Measurements from ENCODE around the gene HOXC9.

HOXC9 gene

DNA sequence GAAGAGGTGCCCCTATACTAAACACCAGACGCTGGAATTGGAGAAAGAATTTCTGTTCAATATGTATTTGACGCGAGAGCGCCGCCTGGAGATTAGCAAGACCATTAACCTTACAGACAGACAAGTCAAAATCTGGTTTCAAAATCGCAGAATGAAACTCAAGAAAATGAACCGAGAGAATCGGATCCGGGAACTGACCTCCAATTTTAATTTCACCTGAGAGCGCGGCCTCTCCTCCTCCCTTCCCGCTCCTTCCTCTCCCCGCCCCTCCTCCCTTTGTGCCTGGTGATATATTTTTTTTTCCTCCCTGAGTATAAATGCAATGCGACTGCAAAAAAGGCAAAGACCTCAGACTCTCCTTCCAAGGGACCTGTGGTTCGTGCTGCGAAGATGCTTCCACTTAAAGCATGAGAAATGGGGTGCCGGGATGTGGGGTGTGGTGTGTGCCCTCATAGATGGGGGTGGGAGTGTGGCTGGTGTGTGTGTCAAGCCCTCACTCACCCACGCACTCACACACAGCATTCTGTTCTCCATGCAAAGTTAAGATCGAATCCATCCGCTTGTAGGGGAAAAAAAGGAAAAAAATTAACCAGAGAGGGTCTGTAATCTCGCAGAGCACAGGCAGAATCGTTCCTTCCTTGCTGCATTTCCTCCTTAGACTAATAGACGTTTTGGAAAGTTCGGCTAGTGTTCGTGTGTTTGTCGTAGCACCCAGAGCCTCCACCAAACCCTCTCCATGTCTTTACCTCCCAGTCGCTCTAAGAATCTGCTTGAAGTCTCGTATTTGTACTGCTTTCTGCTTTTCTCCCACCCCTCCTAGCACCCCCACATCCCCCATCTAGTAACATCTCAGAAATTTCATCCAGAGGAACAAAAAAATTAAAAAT lies 10.5 kb upstream of the HOXC9 start:
- FAIRE-seq = peak; percentile 91

DNA sequence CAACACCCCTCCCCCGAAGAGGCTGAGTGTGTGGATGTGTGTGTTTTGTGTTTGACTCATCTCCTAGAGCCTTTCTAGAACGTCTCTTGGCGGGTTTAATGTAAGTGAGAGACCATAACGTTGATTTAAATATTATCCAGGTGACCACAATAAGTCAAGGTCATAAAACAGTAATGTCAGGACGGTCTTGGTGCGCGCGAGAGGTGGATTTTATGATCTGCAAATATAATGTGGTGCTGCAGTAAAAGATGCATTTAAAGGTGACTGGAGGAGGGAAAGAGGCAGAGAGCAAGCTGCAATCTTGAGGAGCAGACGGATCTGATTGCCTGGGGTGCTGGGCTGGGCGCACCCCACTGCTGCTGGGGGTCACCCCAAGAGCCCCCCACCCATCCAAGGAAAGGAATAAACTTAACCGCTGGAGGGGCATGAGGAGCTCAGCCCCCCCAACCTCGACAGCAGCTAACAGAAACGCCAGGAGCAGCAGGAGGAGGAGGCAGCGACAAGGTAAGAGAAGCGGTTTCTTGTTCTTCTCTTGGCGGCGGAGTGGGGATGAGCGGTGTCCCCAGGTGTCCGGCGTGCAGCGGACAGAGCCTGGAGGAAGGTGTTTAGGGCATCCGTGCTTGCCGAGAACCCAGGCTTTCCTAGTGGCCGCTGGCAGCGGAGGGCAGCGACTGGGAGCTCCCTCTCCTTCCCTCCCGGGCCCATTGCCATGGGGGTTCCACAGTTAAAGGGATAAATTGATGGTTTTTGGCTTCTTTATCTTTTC lies 9.5 kb upstream of the HOXC9 start:
- FAIRE-seq = no peak

DNA sequence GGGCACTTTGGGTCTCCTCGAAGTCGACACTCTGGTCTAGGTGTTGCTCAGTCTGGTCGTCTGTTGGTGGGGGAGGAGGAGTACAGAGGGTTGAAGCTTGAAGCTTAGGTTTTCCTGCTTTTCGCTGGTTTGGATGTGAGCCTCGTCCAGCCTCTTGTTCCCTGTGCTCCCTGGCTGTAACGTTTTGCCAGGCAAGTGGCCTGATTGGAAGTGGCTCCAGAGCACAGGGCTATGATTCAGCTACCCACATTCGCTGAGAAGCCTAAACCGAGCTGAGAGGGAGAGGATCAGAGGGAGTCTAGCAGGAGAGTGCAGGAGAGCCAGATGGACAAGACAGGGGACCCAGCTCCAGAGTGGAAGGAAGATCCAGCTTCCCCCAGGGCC lies 8.9 kb upstream of the HOXC9 start:
- FAIRE-seq = no peak

DNA sequence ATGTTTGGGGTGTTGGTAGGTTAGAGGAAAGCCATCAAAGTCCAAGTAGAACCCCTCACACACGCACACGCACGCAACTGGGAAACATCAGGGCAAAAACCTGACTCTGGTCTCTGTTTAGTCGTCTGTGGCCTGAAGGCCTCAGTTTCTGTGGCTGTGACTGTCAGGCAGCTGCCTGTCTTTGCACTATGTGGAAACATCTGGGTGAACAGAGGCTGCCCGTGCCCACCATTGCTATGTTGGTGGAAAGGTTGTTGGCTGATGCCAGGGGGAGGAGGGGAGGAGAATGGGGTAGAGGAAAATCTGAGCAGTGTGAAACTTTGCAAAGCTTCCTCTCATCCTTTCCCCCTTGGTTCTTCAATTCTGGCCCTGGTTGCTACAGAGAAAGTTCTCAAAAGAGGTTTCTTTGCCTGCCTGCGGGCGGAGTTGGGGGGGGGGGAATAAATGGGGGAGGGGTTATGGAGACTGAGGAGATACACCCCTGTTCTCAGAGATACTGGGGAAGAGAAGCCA lies 7.5 kb upstream of the HOXC9 start:
- no peak for FAIRE-seq

DNA sequence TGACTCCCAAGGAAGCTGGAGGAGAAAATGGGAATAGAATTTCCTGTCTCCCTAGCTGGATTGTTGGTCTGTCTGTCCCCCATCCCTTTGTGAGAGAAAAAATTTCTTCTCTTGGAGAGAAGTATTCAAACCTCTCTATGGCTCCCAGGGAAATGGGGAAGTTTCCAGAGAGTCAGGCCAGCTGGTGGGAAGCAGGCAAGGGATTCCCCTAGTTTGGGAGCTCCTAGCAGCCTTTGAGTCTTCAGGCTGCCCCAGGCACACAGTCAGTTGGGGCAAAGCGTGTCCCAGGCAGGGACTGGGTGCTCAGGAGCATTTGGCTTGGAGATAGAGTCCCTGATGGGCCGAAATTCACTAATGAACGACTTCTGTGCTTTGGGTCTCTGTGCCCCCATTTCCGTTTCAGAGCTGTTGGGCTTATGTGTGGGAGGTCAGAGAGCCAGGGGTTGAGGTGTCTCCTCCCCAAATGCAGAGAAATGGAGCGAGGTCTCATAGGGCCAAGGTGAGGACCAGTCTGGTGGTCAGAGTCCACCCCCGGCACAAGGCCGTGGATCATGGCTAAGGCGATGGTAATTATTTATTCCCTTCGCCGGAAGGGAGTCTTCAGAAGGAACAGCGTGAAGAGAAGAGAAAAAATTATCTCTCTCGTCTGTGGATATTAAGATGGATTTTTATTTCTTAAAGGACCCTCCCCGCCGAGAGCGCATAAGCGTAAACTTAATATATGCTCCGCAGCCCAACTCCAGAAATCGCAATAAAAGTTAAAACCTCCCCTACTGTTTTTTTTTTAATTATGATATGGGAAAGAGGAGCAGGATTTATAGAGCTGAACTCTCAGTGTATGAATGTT lies 6.6 kb upstream of the HOXC9 start:
- no peak for FAIRE-seq

DNA sequence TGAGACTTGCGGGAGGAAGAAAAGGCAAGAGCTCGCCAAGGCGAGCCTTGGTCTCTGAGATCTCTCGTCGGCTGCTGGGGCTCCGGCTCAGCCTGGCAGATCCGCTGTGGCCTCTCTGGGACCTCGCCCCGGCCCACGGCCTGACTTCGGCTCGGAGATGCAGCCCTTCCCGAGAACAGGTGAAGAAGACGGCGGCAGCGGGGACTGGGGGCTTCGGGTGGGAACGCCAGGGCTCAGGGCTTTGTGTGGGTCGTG lies 6.0 kb upstream of the HOXC9 start:
- no peak for FAIRE-seq

DNA sequence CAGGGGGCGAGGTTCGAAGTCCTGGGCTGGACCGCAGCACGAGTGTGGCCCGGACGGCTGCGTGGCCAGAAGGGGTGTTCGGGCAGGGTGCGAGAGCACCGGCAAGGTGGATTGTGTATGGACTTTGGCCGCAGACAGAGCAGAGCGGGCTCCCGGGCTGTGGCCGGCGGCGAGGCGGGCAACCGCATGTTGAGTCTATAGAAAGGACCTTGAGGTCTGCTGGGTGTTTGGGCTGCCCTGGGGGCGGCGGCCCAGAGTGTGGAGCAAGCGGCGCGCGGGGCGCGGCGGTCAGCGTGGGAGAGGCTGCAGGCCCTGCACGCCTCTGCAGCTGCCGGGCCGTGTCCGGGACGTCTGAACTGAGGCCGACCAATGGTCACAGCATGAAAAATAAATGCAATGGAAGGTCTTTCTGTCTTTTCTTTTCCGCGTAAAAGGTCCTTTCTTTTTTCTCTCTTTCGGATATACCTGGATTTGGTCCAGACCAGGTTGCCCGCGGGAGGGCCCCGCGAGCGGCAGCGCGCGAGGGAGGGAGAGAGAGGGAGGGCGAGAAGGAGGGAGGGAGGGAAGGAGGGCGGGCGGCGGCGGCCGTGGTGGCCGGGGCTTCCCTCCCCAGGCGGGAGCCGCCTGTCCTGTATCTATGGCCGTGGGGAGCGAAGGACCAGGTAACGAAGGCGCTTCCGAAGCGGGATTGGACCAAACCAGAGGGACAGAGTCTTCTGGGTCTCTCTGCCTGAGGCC lies 5.5 kb upstream of the HOXC9 start:
- no peak for FAIRE-seq

DNA sequence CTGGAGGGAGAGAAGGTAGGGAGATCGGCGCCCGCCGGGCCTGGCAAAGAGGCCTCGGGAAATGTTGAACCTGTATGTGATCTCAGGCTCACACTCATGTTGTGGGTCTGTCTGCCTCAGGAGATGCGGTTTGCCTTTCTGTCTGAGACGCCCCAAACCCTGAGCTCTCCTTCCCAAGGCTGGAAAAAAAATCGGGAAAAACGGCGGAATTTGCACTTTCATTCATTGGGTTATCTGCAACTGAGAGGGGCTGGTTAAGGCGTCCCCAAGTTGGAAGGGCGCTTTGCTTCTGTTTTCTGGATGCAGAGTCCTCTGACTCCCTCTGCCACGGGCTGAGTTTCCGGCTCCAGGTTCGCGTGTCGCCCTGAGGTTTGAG lies 5.0 kb upstream of the HOXC9 start:
- no peak for FAIRE-seq

DNA sequence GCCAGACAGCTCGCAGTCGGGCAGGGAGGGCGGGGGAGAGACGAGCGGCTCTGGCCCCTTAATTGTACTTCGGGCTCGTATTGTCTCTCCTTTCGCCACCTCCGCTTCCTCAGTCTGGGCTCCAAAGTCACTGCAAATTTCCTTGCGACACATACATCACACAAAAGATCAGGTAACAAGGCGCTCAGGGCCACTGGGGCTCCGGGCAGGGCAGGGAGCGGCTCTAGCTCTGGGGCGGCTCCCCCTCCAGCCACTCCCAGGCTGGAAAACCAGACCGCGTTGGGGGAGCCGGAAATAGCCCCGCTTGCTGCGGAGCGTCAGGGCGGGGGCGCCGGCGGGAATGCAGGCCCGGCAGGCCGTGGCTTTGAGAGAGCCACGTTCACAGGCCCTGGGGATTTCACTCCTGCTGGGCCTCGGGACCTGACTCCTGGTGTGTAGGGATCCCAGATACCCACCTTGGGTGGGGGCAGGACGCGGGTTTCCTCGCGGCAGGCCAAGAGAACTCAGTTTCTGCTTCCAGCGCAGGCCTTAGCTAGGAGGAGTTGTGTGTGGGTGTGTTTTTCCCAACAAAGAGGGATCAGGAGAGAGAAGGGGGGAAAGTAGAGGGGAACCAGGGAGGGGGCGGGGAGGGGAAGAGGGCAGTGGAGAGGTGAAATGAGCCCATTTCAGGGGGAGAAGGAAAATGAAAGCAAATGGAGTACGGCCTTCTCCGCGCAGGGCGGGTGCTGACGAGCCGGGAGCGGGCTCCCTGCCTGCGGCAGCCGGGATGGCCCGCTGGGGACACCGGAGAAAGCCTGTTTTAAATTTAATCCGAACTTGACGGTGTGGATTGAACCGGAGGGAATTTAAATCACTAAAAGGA lies 4.4 kb upstream of the HOXC9 start:
- no peak for FAIRE-seq

DNA sequence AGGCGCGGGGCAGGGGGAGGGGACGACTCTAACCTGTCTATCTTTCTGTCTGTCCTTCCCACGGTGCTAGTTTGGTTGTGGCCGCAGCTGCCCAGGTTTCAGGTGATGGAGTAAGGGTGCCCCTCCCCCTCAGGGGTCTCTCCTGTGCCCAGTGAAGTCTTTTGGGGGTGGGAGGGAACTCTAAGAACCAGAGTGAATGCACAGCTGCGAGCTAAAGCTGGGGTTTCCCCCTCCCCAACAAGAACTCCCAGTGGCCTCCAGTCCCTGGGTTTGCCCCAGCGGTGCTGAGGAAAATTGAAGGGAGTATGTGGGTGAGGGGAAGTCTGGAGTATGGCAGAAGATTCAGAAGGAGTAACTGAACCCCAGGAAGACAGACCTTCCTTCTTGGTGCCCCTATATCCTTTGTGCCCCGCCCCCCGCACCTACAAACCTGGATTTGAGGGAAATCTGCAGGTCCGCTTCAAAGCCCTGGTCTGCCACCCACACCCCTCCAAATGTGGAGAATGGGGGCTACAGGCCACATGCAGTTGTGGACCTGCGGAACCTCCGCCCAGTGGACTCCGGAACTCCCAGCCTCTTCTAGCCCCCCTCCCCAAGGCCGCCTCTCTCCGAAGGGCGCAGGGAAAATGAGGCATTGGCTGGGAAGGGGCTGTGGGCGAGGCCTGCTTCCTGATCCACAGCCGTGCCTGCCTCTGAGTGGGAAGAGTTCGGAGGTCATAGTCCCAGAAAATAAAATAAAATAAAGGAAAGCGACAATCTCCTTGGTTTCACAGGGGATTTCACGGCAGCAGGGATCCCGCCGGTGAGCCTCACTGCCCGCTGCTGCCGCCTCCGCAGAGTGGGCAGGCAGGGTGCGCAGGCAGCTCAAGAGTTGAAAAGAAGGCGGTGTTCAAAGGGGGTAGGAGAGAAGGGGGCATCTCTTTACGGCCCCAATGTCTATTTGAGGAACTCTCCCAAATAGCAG lies 3.4 kb upstream of the HOXC9 start:
- FAIRE-seq = no peak

DNA sequence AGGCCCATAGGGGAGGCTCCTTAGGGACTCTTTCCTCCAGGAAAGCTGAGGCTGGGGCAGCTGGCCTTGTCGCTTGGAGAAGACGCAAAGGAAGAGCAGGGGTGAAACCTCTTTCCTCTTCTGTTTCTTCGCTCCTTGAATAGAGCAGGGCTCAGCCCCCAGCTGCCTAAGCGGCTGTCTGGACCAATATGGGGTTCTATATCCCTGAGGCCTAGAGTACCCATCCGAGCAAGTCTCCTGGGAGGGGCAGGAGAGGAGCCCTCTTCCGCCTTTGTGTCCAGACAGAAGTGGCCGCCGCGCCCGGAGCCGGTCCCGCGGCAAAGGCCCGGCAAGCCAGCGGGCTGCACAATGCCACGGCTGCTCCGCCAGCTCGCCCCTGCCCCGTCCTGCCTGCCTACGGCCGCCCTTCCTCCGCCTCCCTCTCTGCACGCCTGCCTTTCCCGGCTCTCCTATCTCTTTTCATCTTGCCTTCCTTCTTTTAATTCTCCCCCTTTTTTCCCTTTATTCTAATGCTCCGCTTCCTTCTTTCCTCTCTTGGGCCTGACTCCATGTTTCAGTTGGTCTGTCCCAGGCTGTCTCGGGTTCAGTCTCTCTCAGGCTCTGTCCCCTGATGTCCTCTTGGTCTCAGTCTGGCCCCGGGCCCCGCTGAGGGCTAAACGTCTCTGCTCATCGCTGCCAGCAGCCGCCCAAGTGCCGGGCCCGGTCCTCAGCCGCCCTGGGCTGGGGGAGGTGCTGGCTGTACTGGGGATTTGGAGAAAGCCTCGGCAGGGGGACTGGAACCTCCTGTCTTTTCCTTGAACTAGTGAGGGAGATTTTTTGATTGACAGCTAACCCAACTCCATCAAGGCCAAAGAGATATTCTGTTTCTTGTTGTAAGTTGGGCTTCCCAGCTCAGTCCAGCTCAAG lies 2.5 kb upstream of the HOXC9 start:
- FAIRE-seq = no peak

DNA sequence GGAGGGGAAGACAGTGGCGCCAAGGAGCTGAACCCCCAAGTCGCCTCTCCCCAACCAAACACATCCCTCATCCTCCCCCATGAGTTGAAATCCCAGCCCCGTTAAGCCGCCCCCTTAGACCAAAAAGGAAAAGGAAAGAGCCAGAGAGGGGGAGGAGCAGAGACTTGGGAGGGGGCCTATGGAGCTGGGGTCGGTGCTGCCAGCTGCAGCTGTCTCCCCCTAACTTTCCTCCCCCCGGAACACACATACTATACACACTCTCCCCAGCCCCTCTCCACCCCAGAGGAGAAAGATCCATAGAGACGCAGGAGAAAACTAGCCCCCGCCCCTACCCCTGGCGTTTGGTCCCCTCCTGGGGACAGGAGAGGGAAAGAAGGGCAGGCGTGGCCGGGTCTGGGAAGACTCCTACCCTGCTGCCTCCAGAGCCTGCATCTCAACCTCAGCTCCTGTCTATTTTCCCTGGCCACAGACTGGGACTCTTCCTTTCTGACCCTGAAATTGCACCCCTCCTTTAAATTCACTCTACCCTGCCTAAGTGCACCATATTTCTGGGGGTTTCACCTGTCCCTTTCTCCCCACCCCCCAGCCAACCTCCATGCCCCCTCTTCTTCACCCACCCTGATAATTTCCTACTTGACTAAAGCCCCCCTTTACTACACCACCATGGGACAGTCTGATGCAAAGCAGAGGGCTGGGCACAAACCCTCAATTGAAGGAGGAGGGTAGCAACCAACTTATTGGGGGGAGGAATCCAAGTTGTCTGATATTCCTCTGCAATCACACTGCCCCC lies 1.7 kb upstream of the HOXC9 start:
- FAIRE-seq = no peak

DNA sequence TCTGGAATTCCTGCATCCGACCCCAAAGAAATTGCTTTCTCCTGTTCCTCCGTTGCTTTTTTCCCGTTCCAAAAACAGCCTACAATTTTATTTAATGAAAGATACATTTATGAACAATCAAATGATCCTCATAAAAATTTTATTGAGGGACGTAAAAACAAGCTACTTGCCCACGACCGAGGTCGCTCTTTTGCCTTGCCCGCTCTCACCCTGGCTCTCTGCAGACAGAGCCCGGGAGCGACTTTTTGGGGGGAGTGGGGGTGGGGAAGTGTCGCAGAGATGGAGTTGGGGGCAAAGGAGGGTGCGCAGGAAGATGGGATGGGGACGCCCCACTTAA lies 1.1 kb upstream of the HOXC9 start:
- no peak for FAIRE-seq

DNA sequence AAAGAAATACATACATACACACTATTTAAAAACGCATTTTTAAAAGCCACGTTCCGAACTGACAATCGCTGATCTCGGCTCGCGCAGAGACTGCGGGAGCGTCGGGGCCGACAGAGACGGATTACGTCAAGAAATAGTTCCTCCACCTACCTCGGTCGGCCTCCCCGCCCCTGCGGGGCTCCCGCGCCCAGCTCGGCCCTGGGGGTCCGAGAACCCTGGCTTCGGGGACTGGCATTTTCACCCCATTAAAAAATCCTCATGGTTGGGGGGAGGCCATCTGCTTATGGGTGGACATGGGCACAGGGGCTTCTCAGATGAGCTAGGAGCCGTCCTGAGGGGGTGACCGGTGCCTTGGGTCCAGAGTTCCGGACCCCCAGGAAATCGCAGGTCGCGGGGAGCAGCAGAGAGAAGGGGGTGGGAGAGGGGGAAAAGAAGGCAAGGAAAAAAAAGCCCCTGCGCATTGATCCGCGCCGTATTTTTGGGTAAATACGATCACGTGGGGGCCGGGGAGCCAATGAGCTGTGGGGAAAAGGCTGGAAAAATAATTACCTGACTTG lies 324 bp upstream of the HOXC9 start:
- FAIRE-seq = no peak

DNA sequence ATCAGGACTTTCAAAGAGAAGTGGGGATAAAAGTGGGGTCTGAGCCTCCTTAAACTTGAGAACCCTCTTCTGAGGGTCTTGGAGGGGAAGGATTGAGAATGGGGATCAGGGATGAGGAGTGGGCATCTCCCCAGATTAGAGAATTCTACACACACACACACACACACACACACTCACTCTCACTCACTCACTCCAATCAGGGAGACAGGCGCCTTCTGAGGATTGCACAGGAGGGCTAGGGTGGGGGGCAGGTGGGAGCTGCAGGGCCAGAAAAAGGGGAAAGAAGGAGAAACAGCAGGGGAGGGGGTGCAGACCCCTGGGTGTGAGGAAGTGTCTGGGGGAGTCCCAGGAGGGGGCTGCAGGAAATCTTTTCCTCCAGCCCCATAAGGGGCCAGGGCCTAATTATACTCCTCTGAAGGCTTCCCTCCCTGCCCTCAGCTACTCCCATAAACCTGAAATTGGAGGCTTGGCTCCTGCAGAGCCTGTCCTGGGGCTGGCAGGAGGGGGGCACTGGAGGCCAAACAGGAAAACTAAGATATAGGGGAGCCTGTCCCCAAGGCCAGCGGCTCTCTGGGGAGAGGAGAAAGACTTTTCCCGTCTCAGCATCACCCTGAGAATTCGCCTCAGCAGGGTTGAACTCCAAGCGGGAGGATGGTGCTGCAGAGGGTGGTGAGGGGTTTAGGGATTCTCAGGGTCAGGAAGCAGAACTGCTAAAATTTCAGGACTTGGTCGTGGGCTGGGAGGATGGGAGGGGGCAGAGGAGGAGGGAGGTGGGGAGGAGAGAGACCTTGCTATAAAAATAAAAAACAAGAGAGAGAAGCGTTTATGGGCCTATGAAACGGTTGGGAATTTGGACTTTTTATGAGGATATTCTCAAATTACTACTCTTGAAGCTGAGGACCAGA lies 1.6 kb downstream of the HOXC9 start:
- no peak for FAIRE-seq

DNA sequence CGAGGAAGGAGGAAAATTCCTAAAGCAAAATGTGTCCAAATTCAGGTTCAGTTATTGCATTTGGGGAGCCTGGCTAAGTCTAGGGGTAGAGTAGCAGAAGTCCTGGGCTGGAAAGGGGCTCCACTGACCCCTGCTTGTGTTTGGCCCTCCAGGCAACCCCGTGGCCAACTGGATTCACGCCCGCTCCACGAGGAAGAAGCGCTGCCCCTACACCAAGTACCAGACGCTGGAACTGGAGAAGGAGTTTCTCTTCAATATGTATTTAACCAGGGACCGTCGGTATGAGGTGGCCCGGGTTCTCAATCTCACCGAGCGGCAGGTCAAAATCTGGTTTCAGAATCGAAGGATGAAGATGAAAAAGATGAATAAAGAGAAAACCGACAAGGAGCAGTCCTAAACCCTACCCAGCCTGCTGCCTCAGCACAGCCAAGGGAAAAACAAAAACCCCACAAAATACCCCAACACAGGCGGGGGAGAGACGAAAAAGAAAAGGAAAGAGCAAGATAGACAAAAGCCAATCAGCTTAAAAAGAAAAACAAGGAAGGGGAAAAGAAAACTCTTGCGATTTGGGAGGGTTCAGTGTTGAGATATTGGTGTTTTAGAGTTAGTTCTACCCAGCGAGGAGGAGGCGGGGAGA lies 2.4 kb downstream of the HOXC9 start:
- no peak for FAIRE-seq

DNA sequence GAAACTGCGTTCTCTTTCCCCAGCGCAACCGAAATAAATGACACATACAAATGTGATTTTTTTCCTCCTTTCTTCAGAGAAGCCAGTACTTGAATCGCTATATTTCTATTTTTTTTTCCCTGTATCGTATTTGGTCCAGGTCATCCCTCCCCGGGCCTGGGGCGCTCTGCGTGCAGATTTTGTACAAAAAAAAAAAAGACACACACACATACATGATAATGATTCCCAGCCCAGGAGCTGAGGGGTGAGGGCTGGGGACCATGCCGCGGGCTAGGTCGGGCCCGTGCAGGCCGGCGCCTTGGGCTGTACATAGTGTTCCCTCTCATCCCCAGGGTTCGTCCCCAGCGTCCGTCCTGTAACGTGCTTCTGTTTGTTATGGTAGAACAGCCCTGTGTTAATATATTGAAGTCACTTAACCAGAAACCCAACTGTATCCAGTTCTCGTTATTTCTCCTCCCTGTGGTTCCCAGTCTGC lies 3.0 kb downstream of the HOXC9 start:
- FAIRE-seq = no peak

Data from A204.1 (cell line).